HL-60 (cell line): ENCODE data around the gene MYO3B.

ENCODE experiments used
- DNase-seq, 2 experiments: peaks; one replicate each; pipeline ENCODE4 v3.0.0-alpha.2; 2010 to 2020; ENCODE audit warnings: low read depth in 1 of 2, low spot score in 1 of 2
- H3K27ac ChIP-seq: fragments of 250-450 bp; sonication (Bioruptor Pico); replicated peaks from 2 replicates; pipeline ENCODE4 v1.5.1; 2020; ENCODE audit warnings: mild to moderate bottlenecking, moderate library complexity
- H3K27me3 ChIP-seq: fragments of 250-450 bp; sonication (Bioruptor Pico); 2 replicates; pipeline ENCODE4 v1.5.1; 2021; ENCODE audit warnings: mild to moderate bottlenecking, moderate library complexity; ENCODE audit not compliant: insufficient read depth, poor library complexity, severe bottlenecking
- H3K4me3 ChIP-seq: replicated peaks from 2 replicates; pipeline ENCODE4 v1.5.1; 2011; ENCODE audit warnings: mild to moderate bottlenecking, control low read depth, low read length; ENCODE audit not compliant: insufficient read depth
- CTCF ChIP-seq: IDR thresholded peaks from one replicate; pipeline ENCODE4 v1.5.1; 2011; ENCODE audit warnings: low read length, control low read depth, inconsistent platforms; ENCODE audit not compliant: insufficient read depth
- GABPA ChIP-seq: IDR thresholded peaks from 2 replicates; pipeline ENCODE4 v1.6.1; 2012; ENCODE audit warnings: low read depth
- POLR2AphosphoS5 ChIP-seq: IDR thresholded peaks from 2 replicates; pipeline ENCODE4 v1.6.1; 2012; ENCODE audit warnings: low read depth
- REST ChIP-seq: IDR thresholded peaks from 2 replicates; pipeline ENCODE4 v1.6.1; 2012; ENCODE audit warnings: low read depth; ENCODE audit not compliant: insufficient replicate concordance
- SPI1 ChIP-seq: IDR thresholded peaks from 2 replicates; pipeline ENCODE4 v1.6.1; 2012; ENCODE audit warnings: low read depth, mild to moderate bottlenecking, borderline replicate concordance

The MYO3B gene

GRCh38 chr2:170423919-170424318 lies 246.0 kb downstream of the MYO3B start:
- no peak for TF ChIP-seq SPI1
- no peak for TF ChIP-seq GABPA
- no peak for TF ChIP-seq REST
- no peak for TF ChIP-seq CTCF
- no peak for TF ChIP-seq POLR2AphosphoS5
- DNase-seq: no peak
- Histone ChIP-seq H3K4me3 (no peak overlapping the region), H3K27ac (no peak overlapping the region), H3K27me3 (peaks cover 3% of the 10 kb centered on the region)

GRCh38 chr2:170425281-170425751 lies 247.4 kb downstream of the MYO3B start:
- no peak overlapping the region for H3K4me3 ChIP-seq
- DNase-seq: peak in 1 of 2 experiments; percentile 8
- no peak for TF ChIP-seq SPI1
- TF ChIP-seq POLR2AphosphoS5: no peak
- TF ChIP-seq CTCF: no peak
- no peak for TF ChIP-seq REST
- TF ChIP-seq GABPA: no peak
- peaks cover 3% of the 10 kb centered on the region for H3K27me3 ChIP-seq
- no peak overlapping the region for H3K27ac ChIP-seq

DNA sequence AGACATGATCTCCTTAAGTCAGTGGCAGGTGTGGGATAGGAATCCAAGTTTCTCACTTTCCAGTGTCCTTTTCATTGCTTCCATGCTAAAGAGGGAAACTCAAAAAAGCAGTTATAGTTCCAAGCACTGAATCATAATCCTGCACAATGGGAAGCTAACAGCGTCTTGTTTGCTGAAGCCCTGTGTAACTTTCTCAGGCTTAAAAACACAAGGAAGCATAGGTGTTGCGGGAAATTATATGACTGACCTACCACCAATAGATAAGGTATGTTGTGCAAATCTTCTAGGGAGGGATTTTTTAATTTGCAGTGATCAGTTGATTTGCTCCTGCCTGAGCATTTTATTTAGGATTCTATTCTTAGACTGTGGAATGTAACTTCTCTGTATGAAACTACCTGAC lies 250.9 kb downstream of the MYO3B start:
- TF ChIP-seq SPI1 (no peak), GABPA (no peak), CTCF (no peak), REST (no peak), POLR2AphosphoS5 (no peak)
- DNase-seq: no peak
- H3K27ac ChIP-seq: no peak overlapping the region
- peaks cover 8% of the 10 kb centered on the region for H3K27me3 ChIP-seq
- H3K4me3 ChIP-seq: no peak overlapping the region
